HG03575 (cell line): ENCODE measurements around the gene PSMD3.

Experiments used
- ATAC-seq: cut with Tn5 transposase; IDR thresholded peaks from one replicate; pipeline ENCODE4 v1.9.1; 2021; ENCODE audit not compliant: unreplicated experiment, insufficient number of reproducible peaks, low FRiP score; ENCODE audit errors: extremely low read depth

Gene PSMD3

GRCh38 chr17:40034426-40035161, 54.0 kb downstream of the PSMD3 start:
- ATAC-seq: no peak

GRCh38 chr17:40035162-40035559, 54.6 kb downstream of the PSMD3 start:
- ATAC-seq: no peak

GRCh38 chr17:40038882-40039513, 58.4 kb downstream of the PSMD3 start:
- no peak for ATAC-seq

GRCh38 chr17:40041196-40041595, 60.6 kb downstream of the PSMD3 start:
- no peak for ATAC-seq
